Breast epithelium (tissue), 3 donors: ENCODE data around the gene SP140.

Source experiments
- POLR2A ChIP-seq: fragments of 450-650 bp; IDR thresholded peaks from one replicate; pipeline ENCODE4 v1.6.1; 2016; ENCODE audit warnings: antibody characterized with exemption, mild to moderate bottlenecking, moderate library complexity
- POLR2AphosphoS5 ChIP-seq, 3 donors: sonication (generic); formaldehyde crosslinking; IDR thresholded peaks; one replicate each; pipeline ENCODE4 v1.6.1; 2017; ENCODE audit warnings: antibody characterized with exemption in 3 of 3
- TF ChIP-seq, protein P1 (sequence below), 3 donors: fragments of 450-650 bp; IDR thresholded peaks; one replicate each; pipeline ENCODE4 v1.5.1; 2016 to 2017; ENCODE audit warnings: antibody characterized with exemption in 3 of 3, mild to moderate bottlenecking in 3 of 3, moderate library complexity in 3 of 3

DNA sequence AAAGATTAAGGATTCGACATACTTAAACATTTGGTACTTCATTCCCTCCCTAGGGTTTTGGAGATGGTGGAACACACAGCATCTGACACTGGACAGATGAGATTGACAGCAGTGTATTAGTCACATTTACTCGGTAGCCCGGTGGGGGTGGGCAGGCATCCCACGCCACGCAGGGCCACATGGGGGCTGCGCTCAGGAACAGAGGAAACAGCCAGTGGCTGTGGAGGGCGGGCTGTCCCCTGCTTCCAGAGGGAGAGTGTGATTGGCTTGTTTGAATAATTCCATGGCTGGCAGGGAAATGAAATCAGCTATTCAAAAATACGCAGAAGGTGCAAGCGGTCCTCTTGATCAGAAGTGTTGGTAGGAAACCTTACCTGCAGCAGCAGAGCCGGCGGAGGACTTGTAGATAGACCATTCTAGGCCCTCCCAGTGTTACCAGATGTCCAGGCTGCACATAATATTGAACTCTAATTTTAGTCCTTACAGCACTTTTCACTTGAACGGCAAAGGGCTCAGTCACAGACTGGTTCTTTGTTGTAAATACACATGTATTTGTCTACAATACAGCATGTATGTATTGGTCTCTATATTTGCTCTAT, 83.0 kb downstream of the SP140 start:
- TF ChIP-seq POLR2AphosphoS5 (IDR thresholded peaks at IDR 0.05): no peak
- TF ChIP-seq, protein P1, sequence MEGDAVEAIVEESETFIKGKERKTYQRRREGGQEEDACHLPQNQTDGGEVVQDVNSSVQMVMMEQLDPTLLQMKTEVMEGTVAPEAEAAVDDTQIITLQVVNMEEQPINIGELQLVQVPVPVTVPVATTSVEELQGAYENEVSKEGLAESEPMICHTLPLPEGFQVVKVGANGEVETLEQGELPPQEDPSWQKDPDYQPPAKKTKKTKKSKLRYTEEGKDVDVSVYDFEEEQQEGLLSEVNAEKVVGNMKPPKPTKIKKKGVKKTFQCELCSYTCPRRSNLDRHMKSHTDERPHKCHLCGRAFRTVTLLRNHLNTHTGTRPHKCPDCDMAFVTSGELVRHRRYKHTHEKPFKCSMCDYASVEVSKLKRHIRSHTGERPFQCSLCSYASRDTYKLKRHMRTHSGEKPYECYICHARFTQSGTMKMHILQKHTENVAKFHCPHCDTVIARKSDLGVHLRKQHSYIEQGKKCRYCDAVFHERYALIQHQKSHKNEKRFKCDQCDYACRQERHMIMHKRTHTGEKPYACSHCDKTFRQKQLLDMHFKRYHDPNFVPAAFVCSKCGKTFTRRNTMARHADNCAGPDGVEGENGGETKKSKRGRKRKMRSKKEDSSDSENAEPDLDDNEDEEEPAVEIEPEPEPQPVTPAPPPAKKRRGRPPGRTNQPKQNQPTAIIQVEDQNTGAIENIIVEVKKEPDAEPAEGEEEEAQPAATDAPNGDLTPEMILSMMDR (IDR thresholded peaks at IDR 0.05): no peak
- no peak for TF ChIP-seq POLR2A
